Measurements from ENCODE around the gene CHPF2.

- TF ChIP-seq CTCF (IDR thresholded peaks at IDR 0.05) (no peak), POLR2A (IDR thresholded peaks at IDR 0.05) (no peak), EP300 (IDR thresholded peaks at IDR 0.05) (no peak)
These were observed 53.9 kb downstream of the CHPF2 start for GRCh38 chr7:151286148-151286547.

Data from tibial nerve (tissue), 4 donors.